HG03280 (cell line): ENCODE data around the gene DSTYK.
"Not testable (repeated sequence)": the region's sequence is repeated elsewhere in the genome, so short reads cannot be mapped to it uniquely, and the experiment has no call there.

Experiments used
- ATAC-seq: cut with Tn5 transposase; IDR thresholded peaks from one replicate; pipeline ENCODE4 v1.9.1; 2021; ENCODE audit warnings: mild to moderate bottlenecking, moderate library complexity; ENCODE audit not compliant: unreplicated experiment

Gene DSTYK

DNA sequence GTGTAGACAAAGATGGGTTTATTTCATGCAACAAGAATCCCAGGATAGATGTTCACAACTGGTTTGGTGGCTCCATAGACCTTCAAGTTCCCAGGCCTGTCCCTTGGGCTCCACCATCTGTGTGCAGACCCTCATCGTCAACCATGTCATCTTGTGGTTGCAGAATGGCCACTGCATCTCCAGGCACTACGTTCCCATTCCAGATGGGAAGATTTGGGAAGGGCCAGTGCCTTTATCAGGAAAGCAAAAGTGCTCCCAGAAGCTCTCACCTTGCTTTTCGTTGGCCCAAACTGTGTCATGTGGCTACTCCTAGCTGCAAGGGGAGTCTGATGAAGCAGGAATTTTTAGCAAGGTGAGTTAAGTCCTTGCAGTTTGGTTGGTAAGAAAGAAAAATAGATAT lies 29.1 kb upstream of the DSTYK start:
- no peak for ATAC-seq

DNA sequence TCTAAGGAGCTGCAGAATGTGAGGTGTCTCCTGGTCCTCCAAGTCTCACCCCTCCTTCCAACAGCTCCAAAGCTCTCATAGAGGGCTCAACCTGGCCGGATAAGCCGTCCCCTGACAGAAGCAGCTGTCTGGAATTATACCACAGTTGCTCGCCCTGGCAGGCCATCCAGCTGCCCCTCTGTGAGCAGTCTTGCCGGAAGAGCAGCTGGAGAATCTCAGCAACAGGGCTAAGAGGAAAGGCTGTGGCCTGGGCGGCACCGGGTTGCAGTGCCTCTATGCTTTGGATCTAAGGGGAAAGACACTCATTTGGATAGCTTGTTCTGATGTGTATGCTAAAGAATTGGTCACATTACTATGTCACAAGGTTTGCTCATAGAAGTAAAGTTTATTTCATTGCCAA lies 28.6 kb upstream of the DSTYK start:
- ATAC-seq, result no peak

DNA sequence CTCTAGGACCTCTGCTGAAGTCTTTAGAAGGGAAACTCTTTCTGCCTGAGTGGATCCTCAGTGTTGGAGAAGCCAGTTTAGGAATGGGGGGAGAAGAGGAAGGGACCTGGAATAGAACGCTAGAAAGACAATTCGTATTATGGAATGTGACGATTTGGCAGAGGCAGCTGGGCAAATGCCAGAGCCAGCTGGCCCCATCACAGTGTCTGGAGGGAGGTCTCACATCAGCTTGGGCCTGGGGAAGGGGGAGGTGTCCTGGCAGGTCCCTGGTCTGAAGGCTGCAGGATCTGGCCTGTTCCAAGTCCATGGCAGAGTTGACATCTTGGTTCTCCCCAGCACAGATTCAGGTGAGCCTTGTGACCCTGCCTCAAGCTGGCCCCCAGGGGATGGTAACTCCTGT lies 27.6 kb upstream of the DSTYK start:
- ATAC-seq, result no peak

DNA sequence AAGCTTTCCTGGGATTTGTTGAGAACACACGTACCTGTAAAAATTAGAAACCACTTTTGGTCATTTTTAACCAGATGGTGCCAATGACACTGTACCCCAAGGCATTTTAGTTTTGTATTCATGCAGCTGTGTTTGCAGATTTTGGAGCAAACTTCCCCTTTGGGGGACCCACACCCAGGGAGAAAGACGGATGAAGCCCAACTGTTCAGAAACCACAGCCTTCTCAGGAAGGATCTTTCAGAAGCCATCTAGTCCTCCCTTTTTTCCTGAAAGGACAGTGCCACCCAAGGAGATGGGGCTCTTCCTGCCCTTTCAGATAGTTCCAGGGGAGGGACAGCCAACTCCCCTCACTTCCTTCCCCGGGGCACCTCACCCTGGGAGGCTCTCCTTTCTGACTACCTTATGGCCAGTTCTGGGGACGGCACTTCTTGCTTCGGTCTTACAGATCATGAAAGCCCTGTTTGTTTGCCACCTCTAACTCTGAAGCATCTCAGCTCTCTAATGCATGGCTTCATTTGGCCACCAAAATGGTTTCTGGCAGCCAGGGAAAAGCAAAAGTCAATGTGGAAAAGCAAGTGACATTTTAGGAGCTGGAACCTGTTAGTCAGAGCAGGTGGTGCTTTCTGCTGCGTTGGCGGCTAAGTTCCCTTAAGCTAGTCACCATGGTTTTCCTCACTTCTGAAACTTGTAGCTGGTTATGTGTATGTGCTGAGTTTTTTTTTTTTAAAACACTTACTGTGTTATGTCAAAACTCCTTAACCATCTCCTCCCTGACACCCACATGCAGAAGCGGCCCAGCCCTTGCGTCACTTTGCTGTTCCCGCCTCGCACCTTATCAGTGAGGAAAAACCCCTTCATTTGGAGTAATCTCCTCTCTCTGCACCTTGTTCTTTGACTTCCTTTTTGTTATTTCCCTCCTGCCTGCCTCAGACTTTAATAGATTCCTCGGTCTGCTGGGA lies 26.3 kb upstream of the DSTYK start:
- no peak for ATAC-seq

DNA sequence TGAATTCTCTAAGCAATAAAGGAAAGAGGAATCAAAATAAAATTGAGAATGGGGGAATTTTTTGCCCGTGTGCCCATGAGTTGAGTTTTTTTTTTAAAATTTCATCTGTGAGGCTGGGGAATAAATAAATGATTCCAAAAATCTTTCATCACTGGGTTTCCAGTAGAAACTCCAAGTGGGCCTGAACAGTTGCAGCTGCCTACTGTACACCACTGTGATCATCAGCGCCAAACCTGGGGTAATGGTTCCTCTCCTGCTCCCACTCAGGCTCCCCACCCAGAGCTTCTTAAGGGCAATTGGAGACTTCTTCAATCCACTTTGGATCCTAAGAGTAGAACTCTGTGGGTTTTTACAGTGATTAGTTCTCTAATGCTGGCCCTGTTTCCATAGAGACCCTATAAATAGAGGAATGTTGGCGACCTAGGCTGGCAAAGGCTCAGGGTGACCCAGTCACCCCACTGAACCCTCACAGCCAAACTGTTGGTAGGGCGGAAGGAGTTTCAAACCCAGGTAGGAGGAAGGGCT lies 25.5 kb upstream of the DSTYK start:
- ATAC-seq, result no peak

DNA sequence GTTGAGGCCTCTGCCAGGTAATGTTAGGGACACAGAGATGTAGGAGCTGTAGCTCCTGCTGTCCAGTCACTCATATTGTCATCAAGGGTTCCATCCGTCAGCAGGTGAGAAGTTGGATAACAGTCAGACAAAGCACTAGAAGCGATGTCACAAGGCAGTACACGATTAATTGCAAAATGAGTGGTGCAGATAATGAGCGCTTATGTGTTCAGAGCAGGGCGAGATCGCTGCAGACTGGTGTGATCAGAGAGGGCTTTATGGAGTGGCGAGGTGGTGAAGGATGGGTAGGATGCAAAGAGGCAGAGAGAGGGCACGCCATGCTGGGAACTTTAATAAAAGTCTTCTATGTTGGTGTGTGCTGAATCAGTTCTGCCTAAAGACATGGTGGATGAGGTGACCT lies 25.0 kb upstream of the DSTYK start:
- no peak for ATAC-seq

DNA sequence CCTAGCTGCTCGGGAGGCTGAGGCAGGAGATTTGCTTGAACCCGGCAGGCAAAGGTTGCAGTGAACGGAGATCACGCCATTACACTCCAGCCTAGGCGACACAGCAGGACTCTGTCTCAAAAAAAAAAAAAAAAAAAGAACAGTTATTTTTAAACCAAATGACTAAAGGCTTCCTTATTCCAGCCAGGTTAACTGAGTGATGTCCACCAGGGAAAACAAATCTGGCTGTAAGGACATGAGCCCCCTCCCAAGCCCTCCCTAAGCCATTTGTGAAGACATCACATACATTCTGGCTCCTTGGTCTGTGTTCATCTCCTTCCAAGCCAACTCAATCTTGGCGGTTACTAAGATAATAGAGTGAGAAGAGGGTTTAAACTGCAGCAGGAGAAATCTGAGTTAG lies 24.4 kb upstream of the DSTYK start:
- no peak for ATAC-seq

DNA sequence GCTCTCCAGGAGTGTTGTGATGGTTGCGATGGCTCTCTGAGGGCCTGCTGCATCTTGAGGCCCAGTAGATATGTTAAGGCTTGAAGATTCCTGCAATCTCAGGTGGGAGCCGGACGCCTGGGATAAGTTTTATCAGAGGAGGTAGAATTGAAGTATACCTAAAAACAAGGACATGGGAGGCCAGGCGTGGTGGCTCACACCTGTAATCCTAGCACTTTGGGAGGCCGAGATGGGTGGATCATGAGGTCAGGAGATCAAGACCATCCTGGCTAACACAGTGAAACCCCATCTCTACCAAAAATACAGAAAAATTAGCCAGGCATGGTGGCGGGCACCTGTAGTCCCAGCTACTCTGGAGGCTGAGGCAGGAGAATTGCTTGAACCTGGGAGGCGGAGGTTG lies 22.5 kb upstream of the DSTYK start:
- not testable (repeated sequence) for ATAC-seq

DNA sequence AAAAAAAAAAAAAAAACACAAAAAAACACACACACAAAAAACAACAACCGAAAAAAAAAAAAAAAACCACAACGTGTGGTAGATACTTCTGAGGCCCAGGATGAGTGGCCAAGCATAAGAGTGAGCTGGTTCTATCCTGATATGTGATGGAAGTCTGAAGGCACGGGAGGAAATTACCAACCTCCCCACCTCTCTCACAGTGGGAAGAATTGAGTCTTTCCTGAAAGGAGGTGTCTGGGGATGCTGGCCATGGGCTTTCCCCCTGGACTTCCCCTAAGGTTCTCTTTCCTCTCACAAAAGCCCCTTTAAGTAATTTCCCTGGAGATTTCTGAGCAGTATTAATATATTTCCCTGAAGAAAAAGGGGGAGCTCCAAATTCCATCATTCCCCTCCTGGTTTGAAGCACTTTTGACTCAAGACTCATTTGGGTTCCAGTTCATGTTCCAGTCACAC lies 21.5 kb upstream of the DSTYK start:
- ATAC-seq, result no peak

DNA sequence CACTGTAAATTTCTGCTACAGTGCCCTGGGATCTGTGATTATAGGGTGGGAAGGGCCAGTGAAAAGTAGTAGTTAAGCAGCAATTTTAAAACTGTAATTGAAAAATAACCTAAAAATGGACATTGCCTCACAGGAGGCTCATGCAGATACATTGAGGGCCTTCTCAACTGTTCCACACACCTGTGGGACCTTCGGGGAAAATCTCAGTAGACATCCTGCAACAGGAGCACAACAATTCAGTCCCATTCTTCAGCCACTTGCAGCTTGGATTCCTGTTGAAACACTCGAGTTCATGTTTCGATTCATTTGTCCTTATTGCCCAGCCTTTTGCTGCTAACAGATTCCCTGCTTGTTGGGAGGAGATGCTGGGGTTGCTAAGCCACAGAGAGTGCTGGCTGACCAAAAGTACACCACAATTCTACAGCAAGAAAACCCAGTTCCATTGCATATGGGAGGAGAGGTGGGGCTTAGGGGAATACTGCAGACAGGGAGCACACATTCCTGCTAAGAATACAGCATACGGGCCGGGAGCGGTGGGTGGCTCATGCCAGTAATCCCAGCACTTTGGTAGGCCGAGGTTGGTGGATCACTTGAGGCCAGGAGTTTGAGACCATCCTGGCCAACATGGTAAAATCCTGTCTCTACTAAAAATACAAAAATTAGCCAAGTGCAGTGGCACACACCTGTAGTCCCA lies 20.8 kb upstream of the DSTYK start:
- ATAC-seq, result no peak

DNA sequence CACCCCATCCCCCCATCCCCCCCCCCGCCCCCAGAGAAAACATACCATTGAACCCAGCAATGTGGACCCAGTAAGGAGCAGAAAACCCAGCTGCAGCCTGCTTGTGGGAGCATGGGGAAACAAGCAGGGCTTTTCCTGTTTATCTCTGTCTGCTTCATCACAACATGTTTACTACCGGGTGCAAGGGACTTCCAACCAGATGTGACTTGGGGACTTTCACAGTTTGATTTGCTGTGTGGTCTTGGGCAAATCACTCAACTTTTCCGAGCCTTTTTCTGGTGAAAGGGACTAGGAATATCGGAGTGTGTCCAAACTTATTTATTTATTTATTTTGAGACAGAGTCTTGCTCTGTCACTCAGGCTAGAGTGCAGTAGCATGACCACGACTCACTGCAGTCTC lies 19.5 kb upstream of the DSTYK start:
- ATAC-seq, result no peak

DNA sequence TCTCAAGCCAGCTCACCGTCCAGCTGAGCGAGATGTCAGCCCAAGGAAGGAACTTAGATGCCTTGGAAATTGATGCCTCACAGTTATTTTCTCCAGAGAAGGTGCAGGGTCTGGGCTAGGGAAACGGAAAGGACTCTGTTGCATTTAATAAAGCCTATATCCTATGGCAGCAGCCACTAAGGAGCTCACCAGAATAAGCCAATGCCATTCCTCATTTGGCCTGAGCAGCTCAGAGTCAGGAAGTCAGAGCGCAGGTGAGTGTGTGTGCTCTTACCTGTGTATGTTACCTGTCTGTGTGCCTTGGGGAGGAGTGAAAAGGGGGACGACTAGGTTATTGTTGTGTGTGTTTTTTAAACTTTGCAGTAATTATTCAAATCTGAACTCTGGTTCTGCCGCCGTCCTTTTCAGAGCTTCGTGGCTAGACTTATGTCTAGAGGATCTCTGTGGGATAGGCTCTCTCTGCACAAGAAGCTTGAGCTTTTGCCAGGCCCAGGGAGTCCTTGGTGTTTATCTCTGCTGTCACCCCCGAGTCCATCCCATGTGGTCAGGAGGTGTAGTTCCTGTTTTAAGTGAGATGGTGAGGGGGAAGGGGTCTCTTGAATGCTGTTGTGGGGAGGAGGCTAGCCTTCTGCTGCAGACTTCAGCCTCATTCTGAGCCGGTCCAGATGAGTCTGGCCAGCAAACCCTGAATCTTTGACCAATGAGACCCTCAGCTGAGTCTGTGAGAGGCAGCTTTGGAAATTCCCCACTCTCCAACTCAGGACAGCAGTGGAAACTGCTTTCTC lies 18.6 kb upstream of the DSTYK start:
- no peak for ATAC-seq

DNA sequence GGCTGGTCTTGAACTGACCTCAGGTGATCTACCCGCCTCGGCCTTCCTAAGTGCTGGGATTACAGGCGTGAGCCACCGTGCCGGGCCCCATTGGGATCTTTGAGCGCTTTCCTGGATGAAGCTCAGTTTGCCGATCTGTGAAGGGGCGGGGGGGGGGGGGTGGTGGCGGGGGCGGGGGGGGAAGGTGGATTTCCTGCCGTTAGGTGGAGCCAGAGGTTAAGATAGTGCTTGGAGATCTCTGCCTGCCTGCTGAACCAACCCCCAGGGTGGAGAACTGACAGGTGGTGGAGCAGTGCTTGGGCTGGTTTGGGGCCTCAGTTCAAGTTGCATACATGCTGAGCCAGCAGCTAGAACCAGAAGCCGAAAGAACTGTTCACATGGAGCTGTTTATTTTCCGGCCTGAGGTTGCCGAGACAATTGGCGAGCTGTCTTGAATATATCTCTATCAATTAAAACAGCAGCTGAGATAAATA lies 17.9 kb upstream of the DSTYK start:
- no peak for ATAC-seq

DNA sequence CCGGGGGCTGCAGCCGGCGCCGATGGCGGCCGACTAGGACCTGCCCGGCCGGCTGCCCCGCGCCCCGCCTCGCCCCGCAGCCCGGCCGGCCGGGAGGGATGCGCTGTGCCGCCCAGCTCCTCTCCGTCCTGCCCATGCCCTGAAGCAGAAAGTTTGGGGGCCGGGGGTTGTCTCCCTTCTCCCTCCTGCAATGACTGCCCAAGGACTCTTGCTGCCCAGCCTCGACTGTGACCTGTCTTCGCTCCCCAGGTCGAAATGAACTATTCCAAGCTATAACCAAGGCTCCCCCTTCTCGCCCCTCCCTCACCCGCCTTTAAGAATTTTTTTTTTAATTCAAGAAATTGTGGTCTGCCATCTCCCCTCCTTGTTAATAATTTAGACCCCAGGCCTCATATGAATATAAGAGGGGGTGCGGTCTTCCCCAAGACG lies 16.6 kb upstream of the DSTYK start:
- no peak for ATAC-seq

DNA sequence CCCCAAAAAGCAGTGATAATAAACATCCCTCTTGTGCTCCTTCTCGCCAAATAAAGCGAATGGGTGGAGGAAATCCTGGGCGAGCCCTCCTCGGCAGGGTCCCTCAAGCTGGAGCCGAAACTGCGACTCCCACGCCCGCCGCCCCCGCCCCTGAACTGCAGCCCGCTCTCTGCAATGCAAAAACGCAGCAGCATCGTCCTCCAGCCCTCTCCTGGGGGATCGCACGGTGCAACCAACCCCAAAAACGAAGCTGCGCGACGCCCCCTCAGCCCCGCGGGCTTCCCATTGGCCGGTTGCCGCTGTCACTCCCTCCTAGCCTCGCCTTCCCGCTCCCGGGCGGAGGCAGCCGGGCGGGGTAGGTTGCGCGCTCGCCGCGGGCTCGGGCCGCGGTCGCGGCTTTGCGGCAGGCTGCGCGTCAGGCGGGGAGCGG lies 16.1 kb upstream of the DSTYK start, which contains the start of gene TMCC2:
Gene TMCC2 (plus strand): TSS at position 363 of the 430 bp plus-strand sequence. CDS start 619 bp downstream, outside the sequence.
- peak; percentile 84 for ATAC-seq

DNA sequence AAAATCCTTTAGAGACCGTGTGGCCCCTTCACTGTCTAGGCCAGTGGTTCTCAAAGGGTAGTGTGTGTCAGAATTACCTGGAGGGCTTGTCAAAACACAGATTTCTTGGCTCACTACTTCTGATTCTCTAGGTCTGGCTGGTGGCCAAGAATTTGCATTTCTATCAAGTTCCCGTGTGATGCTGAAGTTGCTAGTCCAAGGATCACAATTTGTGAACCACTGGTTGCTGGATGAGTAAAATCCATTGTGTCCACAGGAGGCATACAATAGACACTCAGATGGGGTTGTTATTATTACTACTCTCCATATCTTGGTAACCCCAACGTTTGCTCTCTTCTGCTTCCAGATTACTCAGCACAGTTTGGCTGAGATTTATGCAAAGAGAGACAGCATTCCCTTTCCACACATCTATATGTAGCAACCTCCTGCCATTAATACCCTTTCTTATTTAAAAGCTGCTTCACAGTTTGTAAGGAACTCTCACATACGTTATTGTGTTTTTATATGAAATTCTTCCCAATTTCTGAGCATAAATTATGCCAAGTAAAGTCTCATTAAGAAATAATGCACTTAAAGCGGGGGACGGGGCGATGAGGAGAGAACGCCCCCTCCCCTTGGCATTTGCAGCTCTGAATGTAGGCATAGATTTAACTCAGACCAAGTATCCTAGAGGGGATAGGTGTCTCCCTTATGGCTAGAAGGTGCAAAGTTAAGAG lies 15.5 kb upstream of the DSTYK start:
- no peak for ATAC-seq

DNA sequence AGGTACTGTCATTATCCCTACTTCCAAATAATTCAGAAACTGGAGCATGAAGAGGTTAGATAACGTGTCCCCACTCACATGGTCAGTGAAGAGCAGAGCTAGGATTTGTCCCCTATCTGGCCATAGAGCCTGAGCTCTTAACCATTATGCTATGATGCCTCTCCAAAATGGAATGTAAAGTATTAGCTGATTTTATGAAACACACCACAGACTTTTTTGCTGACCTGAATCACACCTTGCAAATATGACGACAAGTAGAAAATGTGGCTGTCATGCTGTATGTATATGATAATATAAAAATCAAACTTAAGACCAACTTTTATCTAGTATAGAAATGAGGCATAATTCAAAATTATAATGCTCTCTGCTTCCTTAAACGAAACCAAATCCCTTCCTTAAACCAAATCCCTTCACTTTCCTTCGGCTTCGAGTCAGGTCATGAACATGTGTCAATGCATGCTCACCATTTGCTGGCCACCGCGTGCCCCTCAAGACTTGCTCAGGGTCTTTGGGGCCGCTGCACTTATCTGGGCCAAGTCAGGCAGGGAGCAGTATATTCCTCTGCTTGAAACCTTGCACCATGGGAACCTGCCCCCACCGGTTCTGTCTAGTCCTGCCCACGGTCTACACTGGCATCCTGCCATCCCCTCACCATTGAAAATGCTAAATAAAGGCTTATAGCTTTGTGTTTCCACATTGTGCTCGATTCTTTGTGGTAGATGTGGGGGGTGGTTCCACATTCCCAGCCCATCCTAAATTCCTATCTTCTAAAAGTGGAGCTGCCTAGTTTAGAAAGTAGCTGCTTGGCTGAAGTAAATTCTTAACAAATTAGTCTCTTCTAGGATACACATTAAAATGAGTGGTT lies 14.6 kb upstream of the DSTYK start:
- no peak for ATAC-seq

DNA sequence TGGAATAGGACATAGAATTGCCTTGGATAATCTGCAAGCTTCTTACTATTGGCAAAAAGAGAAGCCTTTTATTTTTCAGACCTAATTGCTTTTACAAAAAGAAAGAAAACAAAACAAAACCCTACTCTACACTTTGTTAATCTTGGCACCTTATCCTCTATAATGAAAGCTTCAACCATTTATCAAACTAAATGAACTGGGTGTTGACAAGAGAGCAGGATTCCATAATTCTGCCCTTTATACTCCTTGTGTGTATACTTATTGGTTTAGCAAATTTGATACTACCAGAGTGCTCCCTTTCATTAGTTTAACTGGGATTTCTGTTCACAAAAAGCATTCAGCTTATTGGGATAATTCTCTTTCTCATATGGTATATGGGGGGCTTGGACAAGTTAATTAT lies 13.2 kb upstream of the DSTYK start:
- ATAC-seq, result no peak

DNA sequence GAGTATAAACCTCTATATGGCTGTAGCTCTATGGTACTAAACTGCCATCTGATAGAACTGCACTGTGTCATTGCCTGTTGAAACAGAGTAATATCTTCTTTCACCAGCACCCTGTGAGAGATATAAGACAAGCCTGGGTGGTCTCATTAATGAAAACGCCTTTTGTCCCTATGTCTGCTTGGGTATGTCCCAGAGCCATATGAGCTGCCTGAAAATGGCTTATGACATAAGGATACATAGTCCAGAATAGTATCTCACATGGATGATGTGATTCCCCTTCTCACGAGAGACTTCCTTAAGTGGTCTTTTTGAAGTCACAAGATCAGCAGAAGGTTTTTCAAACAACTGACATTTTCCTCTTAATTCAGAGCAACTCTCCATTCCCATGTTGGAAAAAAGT lies 8.9 kb upstream of the DSTYK start:
- no peak for ATAC-seq
